GM21381 (cell line): ENCODE measurements around the gene GLRA1.
"Not testable (repeated sequence)": the region's sequence is repeated elsewhere in the genome, so short reads cannot be mapped to it uniquely, and the experiment has no call there.

Experiments used
- ATAC-seq: cut with Tn5 transposase; IDR thresholded peaks from one replicate; pipeline ENCODE4 v1.9.1; 2021; ENCODE audit warnings: mild to moderate bottlenecking, moderate library complexity; ENCODE audit not compliant: unreplicated experiment

The GLRA1 gene

DNA sequence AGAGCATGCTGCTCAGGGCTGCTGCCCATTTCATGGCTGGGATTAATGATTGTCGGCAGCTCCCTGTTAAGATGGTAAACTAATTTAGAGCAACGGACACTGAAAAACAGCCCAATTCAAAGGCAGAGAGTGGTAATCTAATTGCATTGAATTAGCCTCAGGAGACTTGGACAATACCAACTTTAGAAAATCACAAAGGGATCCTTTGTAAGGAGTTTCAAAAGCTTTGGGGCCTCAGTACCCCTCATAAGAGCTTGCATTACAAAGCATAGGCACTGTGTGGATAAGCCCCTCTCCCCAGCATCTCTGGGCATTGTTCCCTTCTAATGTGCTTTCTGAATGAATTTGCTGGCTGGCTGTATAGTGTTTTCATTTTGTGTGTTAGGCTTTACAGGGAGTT, 6.7 kb downstream of the GLRA1 start:
- ATAC-seq = no peak

DNA sequence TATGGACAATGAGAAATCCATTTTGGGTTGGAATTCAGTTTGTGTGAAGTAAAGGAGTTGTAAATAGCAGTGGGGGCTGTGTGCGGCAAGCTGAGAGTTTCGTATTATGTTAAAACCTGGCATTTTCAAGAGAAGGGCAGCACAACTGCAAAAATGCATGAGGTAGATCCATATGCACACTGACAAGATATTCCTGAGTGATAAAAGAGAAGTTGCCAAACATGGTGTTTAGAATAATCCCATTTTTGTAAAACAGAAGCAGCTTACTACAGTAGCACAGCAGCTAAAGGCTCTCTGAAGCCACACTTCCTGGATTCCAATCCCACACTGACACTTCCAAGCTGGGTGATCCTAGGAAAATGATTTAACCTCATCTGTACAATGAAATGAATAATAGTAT, 11.2 kb downstream of the GLRA1 start:
- no peak for ATAC-seq

DNA sequence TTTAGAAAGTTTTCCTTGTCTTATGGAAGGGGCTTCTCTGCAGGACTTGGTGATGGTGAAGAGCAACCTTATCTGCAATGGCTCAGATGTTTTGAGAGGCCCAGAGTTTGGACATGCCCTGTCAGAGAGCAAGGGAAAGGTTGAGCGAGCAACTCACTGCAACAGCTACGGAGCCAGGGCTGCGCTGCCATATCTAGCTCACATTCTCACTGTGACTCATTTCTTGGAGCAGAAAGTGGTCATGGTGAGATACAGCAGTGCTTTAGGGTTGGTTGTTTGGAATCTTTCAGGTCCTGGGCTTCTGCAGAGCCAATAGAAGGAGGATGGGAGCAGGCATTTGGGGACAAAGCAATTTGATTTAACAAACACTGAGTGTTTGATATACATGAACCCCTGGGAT, 12.3 kb downstream of the GLRA1 start:
- ATAC-seq = no peak

DNA sequence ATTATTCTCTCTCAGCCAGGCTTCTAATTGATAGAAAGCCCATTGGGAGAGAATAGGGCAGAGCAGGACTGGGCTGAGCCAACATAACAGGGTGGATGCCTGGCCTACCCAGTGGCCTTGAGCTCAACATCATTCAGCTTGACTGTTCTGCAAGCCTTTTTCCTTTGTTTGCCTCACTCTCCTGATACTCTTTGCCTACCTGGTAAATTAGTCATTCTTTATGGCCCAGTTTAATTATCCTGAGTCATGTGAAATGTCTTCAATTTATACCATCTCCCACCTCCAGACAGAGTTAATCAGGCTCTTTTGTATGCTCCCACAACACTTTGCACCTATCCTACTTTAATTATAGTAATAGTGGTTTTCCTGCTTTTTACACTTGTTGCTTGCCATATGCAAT, 13.6 kb downstream of the GLRA1 start:
- ATAC-seq = no peak

DNA sequence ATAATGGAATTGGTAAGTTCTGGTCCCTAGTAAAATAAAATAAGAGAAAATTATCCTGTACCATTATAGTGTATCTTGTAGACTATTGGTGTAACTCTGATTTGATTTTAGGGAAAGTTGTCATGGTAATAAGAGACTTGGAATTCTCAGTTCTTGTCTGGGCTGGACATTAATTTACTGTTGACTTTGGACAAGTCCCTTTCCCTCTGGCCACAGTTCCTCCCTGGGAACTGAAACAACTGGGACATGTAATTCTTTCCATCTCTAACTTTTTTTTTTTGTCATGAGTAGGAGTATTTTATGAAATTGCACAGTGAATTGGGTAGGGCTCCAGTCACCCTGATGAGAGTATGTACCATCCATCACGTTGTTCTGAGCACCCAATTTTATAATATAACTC, 15.0 kb downstream of the GLRA1 start:
- no peak for ATAC-seq

DNA sequence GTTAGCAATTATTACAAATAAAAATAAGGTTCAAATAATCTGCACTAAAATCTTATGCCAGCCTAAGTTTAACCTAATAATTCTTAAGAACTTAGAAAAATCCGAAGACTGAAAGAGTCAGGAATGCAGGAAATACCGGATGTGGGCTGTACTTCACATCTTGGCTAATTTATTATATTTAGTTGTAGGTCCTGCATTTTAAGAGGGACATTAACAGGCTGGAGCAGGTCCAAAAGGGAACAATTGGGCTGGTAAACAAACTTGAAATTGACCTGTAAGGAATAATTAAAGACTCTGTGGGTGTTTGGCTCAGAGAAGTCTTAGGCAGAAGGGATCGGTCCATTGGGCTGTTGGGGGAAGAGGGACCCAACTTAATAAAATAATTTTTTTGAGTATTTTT, 18.4 kb downstream of the GLRA1 start:
- no peak for ATAC-seq

DNA sequence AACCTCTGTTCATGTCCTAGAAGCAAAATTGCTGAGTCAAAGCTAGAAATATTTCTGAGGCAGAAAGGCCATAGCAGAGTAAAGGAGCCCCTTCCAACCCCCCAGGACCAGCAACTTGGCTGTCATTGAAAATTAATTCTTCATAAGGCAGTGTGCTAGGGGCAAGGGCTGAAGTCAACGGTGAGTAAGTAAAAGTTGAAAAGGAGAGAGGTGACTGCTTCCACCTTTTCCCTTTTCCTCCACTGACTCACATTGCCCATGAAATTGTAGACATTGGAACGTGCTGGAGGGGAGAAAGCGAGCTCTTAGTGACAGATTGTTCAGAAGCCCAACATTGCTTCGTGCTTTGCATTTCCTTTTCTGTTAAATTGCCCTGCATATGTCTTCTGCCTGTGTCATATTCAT, 19.1 kb downstream of the GLRA1 start:
- no peak for ATAC-seq

DNA sequence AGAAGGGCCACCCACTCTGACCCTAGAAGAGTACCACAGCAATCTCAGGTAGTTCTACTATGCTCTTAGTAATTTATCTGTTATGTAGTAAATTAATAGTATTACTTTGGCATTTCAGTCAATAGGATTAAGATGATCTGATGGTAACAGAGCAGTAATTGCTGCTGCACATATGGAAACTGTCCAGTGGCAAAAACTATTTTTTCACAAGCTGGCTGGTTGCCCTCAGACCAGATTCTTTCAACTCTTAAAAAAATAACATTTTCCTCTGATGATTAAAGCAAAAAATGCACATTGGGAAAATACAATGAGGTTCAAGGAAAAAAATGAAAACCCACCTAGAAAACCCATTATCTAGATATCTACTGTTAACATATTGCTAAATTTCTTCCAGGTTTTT, 19.7 kb downstream of the GLRA1 start:
- ATAC-seq = no peak

DNA sequence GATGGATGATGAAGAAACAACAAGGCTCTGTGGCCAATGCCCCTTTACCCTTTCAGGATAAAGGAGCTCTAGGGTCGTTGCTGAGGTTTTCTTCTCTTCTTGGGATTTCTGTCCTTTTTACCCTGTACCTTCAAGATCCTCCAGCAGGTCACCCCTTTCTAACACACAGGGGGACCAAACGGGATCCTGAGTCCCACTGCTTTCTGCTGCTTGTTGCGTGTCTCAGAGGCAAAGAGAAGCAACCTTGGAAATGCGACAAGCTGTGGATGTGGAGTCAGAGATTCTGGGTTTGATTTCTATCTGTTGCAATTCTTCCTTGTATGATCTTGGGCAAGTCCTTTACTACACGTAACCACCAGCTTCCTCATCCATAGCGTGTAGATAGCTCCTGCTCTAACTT, 20.5 kb downstream of the GLRA1 start:
- ATAC-seq = no peak

DNA sequence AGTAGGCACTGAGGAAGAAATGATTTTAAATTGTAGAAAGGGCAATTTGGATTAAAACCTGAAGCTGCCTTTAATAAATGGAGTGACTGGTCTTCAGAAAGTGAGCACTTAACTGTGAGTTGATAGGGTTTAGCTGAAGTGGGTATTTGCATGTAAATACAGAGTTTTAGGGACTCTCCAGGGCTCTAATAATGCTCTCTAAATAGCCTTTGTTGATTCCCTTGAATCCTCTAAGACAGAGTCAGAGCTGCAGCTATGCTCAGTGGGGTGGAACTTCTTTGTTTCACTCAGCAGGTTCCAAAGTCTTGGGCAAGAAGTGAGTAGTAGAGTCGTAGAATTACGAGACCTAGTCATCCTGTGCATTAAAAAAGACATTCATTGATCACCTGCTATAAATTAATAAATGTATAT, 21.4 kb downstream of the GLRA1 start:
- ATAC-seq = peak; percentile 89

DNA sequence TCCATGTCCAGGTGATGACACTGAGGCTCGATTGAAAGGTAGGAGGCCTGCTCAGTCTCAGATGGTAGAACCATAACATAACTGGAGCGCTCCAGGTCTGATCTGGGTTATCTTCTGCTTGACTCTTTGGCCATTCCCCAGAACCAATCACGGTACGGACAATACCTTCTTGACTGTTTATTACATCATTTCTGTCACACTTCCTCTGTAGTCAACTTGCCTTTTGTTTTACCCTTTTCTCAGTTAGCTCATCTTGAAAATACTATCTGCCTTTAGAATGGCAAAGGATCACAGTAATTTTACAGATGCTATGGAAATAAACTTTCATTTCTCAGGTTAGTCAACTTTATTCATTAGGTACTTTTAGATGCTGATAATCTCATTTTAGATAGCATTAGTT, 22.4 kb downstream of the GLRA1 start:
- no peak for ATAC-seq

DNA sequence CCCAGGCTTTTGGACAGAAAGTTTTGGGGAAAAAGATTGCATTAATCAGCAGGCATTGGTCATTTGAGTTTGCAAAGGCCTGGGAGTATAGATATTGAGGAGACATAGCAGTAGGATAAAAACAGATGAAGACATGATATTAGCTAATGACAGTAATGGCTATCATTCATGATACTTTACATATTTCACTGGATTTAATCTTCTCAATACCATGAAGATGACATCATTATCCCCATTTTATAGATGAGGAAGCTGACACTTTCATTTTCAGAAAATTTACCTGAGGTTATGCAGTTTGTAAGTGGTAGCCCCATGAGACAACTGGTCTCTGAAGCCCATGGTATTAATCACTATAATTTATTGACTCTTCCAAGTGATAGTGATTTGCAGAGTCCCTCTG, 23.0 kb downstream of the GLRA1 start:
- no peak for ATAC-seq

DNA sequence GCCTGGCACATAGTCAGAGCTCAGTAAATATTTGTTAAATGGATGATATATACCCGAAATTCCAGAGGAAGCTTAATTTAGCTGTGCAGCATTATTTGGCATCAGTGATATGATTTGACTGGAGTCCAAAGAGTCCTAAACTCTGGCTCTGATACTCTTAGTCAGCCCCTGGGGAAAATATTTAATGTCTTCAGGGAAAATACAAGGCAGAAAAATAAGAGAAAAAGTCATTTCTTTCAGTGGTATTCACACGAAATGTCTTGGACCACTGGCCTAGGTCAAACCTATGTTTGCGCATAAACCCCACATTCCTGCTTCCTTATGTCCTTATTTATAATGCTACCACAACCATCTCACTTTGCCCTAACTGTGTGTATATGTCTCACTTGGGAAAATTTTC, 23.8 kb downstream of the GLRA1 start:
- no peak for ATAC-seq

DNA sequence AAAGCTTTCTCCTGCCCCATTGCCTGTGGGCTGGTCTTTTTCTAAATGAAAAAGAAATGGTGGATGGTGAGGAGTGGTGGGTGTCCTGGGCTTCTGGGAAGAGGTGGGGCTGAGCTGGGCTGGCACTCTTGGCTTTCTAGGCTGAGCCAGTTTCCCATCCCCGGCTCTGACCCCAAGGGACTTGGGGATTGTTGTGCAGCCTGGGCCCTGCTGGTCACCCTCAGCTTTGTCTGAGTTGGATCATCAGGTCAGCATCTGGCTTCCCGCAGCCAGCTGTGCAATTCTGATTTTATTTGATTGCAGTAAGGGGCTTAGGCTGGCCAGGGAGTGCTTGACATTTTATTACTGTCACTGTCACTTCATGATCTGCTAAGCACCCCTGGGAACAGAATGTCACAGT, 25.3 kb downstream of the GLRA1 start:
- ATAC-seq = no peak

DNA sequence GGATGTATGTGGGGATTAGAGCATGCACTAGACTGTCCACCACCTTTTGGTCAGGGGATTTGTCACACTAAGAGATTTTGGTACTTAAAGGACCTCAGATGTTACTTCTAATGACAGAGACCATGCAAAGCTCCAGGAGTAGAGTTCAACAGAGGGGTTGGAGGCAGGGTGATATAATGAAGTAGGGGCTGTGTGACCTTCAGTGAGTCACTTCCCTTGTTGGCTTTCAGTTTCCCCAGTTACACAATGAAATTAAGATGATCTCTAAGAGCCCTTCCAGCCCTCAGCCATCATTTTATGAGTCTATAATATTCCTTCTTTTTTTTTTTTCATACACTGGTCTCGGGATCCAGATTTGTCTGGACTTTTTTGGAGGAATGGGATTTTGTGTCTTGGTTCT, 26.8 kb downstream of the GLRA1 start:
- ATAC-seq = no peak

DNA sequence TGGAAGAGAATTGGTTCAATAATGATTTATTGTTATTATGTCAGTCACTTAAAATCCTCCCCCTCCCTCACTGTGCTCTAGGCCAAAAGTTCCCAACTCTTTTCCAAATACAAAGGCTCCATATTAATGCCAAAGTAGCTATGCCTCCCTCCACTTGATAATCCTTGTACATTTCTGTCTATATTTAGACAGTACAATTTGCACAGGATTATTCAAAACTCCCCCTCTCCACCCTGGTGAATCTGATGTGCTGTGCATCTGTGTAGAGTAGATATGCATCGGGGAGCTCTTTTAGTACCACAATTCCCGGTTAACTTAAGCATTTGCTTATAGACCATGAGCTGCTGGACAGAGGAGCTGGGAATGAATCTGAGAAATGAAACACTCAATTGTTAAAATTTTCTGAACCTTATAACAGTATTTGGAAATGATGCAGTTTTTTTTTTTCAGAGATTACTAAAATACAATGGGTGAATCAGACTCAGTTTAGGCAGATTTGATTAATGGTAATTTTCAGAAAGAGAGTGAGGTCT, 27.6 kb downstream of the GLRA1 start:
- no peak for ATAC-seq

DNA sequence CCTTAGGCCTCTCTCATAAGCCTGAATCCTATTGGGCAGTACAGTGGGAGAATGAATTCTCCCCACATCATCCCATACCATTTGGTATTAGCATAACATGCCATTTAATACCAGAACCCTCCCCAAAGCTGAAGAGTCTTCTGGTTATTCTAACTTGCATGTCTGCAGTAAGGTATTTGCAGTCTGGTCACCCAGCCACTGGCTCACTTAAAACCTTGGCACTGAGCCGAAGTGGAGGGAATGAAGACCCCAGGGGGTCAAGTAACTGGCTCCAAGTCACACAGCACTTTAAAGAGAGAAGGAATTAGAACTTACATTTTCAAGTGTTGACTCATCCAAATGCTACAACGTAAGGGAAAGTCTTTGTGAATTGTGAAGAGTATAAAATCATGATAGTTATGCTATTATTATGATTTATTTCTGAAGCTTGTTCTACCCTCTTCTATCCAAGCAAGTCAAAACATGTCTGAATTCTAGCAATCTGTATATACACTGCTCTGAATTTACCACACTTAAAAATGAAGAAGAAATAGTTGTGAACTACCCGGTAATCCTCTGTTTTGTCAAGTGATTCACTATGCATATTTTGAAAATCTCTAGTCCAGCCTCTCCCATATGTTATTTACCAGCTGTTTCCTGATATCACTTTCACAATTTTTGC, 28.5 kb downstream of the GLRA1 start:
- no peak for ATAC-seq

DNA sequence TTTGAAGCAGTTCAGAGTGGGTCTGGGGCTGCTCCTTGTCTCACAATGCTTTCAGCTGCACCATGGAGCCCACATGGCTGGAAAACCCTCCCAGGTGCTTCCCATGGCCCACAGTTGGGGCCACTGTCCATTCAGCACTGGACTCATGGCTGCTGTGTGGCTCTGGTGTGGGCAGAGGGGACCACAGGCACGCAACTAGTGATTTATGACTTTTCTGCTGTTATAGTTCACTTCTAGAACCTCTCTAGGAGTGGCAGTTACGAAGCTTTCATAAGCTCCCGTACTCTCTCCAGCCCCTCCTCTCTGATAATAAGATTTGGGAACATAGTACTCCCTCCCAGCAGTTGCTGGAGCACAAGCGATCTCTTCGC, 29.0 kb downstream of the GLRA1 start:
- ATAC-seq = no peak

DNA sequence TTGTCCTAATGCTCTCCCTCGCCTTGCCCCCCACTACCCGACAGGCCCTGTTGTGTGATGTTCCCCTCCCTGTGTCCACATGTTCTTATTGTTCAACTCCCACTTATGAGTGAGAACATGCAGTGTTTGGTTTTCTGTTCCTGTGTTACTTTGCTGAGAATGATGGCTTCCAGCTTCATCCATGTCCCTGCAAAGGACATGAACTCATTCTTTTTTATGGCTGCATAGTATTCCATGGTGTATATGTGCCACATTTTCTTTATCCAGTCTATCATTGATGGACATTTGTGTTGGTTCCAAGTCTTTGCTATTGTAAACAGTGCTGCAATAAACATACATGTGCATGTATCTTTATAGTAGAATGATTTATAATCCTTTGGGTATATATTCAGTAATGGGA, 31.2 kb downstream of the GLRA1 start:
- ATAC-seq = not testable (repeated sequence)

DNA sequence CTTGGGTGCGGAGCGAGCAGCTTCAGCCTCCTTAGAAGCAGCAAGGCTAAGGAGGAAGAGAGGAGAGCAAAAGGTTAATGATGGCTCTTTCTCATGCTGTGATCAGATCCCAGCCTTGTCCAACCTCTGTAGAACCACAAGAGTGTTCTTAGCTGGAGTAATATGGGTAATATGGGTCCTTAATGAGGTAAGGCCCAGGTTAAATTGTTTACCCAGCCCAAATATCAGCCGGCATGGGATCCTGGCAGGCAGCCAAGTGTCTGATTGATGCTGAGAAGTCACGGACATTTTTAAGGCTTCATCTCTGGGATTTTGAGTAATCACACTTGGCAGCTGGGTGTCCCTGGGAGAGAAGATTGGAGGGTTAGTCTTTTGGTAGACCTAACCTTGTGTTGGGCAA, 32.3 kb downstream of the GLRA1 start:
- no peak for ATAC-seq

DNA sequence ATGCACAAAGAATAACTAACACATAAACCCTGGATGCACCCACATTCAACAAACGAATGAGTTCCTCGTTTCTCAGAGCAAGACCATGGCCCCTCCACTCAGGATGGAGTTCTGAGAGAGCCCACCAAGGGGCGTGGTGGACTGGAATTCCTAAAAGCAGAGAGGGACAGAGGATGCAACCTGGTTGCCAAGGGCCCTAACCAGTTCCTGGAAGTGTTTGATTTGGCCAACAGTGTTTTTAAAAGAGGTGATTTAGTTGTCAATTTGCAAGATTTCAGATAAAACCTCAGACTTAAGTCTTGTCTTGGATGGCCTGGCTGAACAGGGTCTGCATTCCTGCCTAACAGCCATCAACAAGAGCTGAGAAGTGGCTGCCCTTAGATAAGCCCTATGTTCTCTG, 34.4 kb downstream of the GLRA1 start:
- no peak for ATAC-seq

DNA sequence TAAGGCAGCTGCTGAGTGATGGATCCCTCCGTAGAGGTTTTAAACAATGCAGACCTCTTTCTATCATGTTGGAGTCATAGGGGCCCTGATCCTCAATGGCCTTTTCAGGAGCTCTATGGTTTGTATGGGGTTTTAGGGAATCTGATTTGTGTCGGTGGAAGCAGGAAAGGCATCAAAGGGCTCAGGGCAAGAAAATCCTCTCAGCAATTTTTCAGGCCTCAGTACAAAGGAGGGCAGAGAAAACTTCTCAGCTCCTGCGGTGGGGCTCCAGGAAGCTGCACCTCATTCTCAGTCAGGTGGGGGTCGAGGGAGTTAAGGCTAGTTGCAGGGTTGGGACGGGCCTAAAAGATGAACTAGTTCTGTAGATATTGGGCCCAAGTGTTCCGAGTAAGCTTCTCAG, 35.0 kb downstream of the GLRA1 start:
- no peak for ATAC-seq

DNA sequence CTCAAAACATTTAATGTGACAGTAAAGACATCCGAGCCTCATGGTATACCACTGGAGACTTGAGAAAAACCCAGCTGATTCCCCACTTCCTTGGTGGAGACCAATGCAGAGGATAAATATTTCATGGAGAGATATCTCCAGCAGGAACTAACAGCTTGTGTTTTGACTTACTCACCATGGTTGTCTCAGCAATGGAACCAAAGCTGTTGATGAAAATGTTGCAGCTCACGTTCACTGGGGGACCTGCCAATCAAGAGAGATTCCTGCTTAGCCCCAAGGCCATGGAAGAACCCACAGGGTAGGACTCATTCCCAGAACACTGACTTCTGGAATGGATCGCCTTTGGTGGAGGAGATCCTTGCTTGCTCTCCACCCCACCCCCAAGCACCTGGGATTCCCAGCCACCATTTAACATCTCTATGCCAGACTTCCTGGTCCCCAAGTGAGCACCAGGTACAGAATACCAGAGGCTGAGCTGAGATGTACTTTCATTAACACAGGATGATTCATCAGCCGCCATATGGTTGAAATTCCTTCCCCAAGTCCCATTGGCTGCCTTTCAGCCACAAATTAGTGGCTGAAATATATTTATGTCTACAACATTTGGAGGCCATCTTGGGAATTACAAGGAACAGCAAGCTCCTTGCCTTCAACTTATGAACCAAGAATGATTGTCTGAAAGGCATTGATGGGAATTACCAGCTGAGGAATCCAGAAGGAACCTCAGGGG, 37.9 kb downstream of the GLRA1 start:
- no peak for ATAC-seq
